ENCODE measurements around the gene TRHDE. TPM values are rescaled to one million over a fixed set of nuclear protein-coding genes. Genes with fewer than 3 reads are reported as not detected.

Gene TRHDE
- total and polyA plus RNA-seq, 12 donors, result 0.11 to 3.9 (median 0.64) TPM

- no peak for DNase-seq
- intact Hi-C loops (cut with DNase I), result no loop called here
- Histone ChIP-seq H3K36me3 (replicated peaks in 1 of 2) (no peaks in the 10 kb centered on the region), H3K27ac (no peak overlapping the region), H3K4me3 (no peak overlapping the region), H3K4me1 (replicated peaks in 1 of 2) (no peaks in the 10 kb centered on the region), H3K27me3 (no peaks in the 10 kb centered on the region), H3K9me3 (replicated peaks in 1 of 3) (no peaks in the 10 kb centered on the region)
- WGBS, 4 donors, result 58 to 75% (median 64%) methylated on average over 2 of the region's 2 CpGs
- TF ChIP-seq POLR2A (IDR thresholded peaks at IDR 0.05) (no peak), CTCF (IDR thresholded peaks at IDR 0.05) (no peak)
Measured at GRCh38 chr12:72677846-72678245, 405.7 kb downstream of the TRHDE start.

GRCh38 chr12:72679147-72679757 is 407.1 kb downstream of the TRHDE start:
- Histone ChIP-seq H3K9me3 (replicated peaks in 1 of 3) (no peaks in the 10 kb centered on the region), H3K4me3 (no peak overlapping the region), H3K4me1 (replicated peaks in 1 of 2) (no peaks in the 10 kb centered on the region), H3K36me3 (replicated peaks in 1 of 2) (no peaks in the 10 kb centered on the region), H3K27ac (no peak overlapping the region), H3K27me3 (no peaks in the 10 kb centered on the region)
- intact Hi-C loops (cut with DNase I), result no loop called here
- TF ChIP-seq CTCF (IDR thresholded peaks at IDR 0.05) (no peak), POLR2A (IDR thresholded peaks at IDR 0.05) (no peak)
- DNase-seq, result no peak
- 58 to 71% (median 59%) methylated on average over 2 of the region's 2 CpGs for WGBS, 4 donors

- H3K4me3 ChIP-seq, result no peak overlapping the region
- no peaks in the 10 kb centered on the region for H3K9me3 ChIP-seq (replicated peaks in 1 of 3)
- H3K27ac ChIP-seq, result no peak overlapping the region
- TF ChIP-seq CTCF (IDR thresholded peaks at IDR 0.05) (no peak), POLR2A (IDR thresholded peaks at IDR 0.05) (no peak)
- DNase-seq, result no peak
- intact Hi-C loops (cut with DNase I), result no loop called here
- no peaks in the 10 kb centered on the region for H3K27me3 ChIP-seq
- H3K36me3 ChIP-seq (replicated peaks in 1 of 2), result no peaks in the 10 kb centered on the region
- no peaks in the 10 kb centered on the region for H3K4me1 ChIP-seq (replicated peaks in 1 of 2)
Measured at GRCh38 chr12:72681028-72681427, 408.9 kb downstream of the TRHDE start.

- Histone ChIP-seq H3K36me3 (replicated peaks in 1 of 2) (no peaks in the 10 kb centered on the region), H3K9me3 (replicated peaks in 1 of 3) (no peaks in the 10 kb centered on the region), H3K27me3 (no peaks in the 10 kb centered on the region), H3K4me1 (replicated peaks in 1 of 2) (no peaks in the 10 kb centered on the region), H3K27ac (no peak overlapping the region), H3K4me3 (no peak overlapping the region)
- no peak for DNase-seq
- TF ChIP-seq CTCF (IDR thresholded peaks at IDR 0.05), result no peak
- no peak for TF ChIP-seq POLR2A (IDR thresholded peaks at IDR 0.05)
- intact Hi-C loops (cut with DNase I), result no loop called here
- WGBS, 4 donors, result 85 to 94% (median 91%) methylated on average over 4 of the region's 4 CpGs
Measured at GRCh38 chr12:72684491-72684890, 412.3 kb downstream of the TRHDE start.
